T-helper 1 cell treated with Interleukin-12 subunit alpha and Interleukin-12 subunit beta and Interleukin-4 antibody, amounts not matched to agents 30 μg/mL and 1 μg/mL, for 36 hours (primary cell): Measurements from ENCODE around the gene SPRY4.
"Not testable (repeated sequence)": the region's sequence is repeated elsewhere in the genome, so short reads cannot be mapped to it uniquely, and the experiment has no call there.

Experiments used
- H3K27ac Mint-ChIP-seq: one replicate; pipeline ENCODE4 v1.8.0; 2021; ENCODE audit warnings: mild to moderate bottlenecking, mixed read lengths
- H3K27me3 Mint-ChIP-seq: one replicate; pipeline ENCODE4 v1.8.0; 2021; ENCODE audit warnings: low read depth, mixed read lengths
- H3K36me3 Mint-ChIP-seq: one replicate; pipeline ENCODE4 v1.8.0; 2021; ENCODE audit warnings: low read depth, mixed read lengths
- H3K4me1 Mint-ChIP-seq: one replicate; pipeline ENCODE4 v1.8.0; 2021; ENCODE audit warnings: low read depth, mixed read lengths
- H3K4me3 Mint-ChIP-seq: one replicate; pipeline ENCODE4 v1.8.0; 2021; ENCODE audit warnings: mild to moderate bottlenecking, moderate library complexity, mixed read lengths
- H3K9me3 Mint-ChIP-seq: one replicate; pipeline ENCODE4 v1.8.0; 2021; ENCODE audit warnings: mixed read lengths

The SPRY4 gene

GRCh38 chr5:142281966-142282365 is 42.9 kb downstream of the SPRY4 start:
- H3K27ac Mint-ChIP-seq = no peak overlapping the region
- H3K27me3 Mint-ChIP-seq = peaks cover 5% of the 10 kb centered on the region

GRCh38 chr5:142281008-142281367 is 43.8 kb downstream of the SPRY4 start:
- H3K36me3 Mint-ChIP-seq = no peaks in the 10 kb centered on the region
- H3K4me3 Mint-ChIP-seq = no peak overlapping the region
- H3K9me3 Mint-ChIP-seq = no peaks in the 10 kb centered on the region
- H3K27ac Mint-ChIP-seq = no peak overlapping the region
- peaks cover 2% of the 10 kb centered on the region for H3K4me1 Mint-ChIP-seq
- peaks cover 5% of the 10 kb centered on the region for H3K27me3 Mint-ChIP-seq

More at GRCh38 chr5:142281966-142282365, 42.9 kb downstream of the SPRY4 start:
- Mint-ChIP-seq H3K4me1 (peaks cover 2% of the 10 kb centered on the region), H3K36me3 (no peaks in the 10 kb centered on the region), H3K9me3 (no peaks in the 10 kb centered on the region), H3K4me3 (no peak overlapping the region)

- no peaks in the 10 kb centered on the region for H3K36me3 Mint-ChIP-seq
- no peaks in the 10 kb centered on the region for H3K9me3 Mint-ChIP-seq
- no peak overlapping the region for H3K27ac Mint-ChIP-seq
- H3K27me3 Mint-ChIP-seq = peaks cover 5% of the 10 kb centered on the region
- no peak overlapping the region for H3K4me3 Mint-ChIP-seq
- peaks cover 2% of the 10 kb centered on the region for H3K4me1 Mint-ChIP-seq
Observed at GRCh38 chr5:142280066-142281007, 44.5 kb downstream of the SPRY4 start.

- H3K36me3 Mint-ChIP-seq = no peaks in the 10 kb centered on the region
- H3K27me3 Mint-ChIP-seq = peaks cover 5% of the 10 kb centered on the region
- H3K9me3 Mint-ChIP-seq = no peaks in the 10 kb centered on the region
- H3K4me3 Mint-ChIP-seq = no peak overlapping the region
- H3K4me1 Mint-ChIP-seq = peaks cover 2% of the 10 kb centered on the region
- H3K27ac Mint-ChIP-seq = no peak overlapping the region
Observed at GRCh38 chr5:142278627-142279026, 46.2 kb downstream of the SPRY4 start.

- Mint-ChIP-seq H3K27me3 (peaks cover 5% of the 10 kb centered on the region), H3K4me1 (no peaks in the 10 kb centered on the region), H3K36me3 (no peaks in the 10 kb centered on the region), H3K9me3 (no peaks in the 10 kb centered on the region), H3K4me3 (no peak overlapping the region), H3K27ac (no peak overlapping the region)
Observed at GRCh38 chr5:142277796-142278195, 47.0 kb downstream of the SPRY4 start.

- Mint-ChIP-seq H3K9me3 (no peaks in the 10 kb centered on the region), H3K27me3 (peaks cover 9% of the 10 kb centered on the region), H3K36me3 (no peaks in the 10 kb centered on the region), H3K27ac (no peak overlapping the region), H3K4me3 (no peak overlapping the region), H3K4me1 (no peaks in the 10 kb centered on the region)
Observed at GRCh38 chr5:142276517-142276916, 48.3 kb downstream of the SPRY4 start.

GRCh38 chr5:142275496-142275895 is 49.3 kb downstream of the SPRY4 start:
- H3K4me1 Mint-ChIP-seq = no peaks in the 10 kb centered on the region
- no peak overlapping the region for H3K4me3 Mint-ChIP-seq
- no peaks in the 10 kb centered on the region for H3K36me3 Mint-ChIP-seq
- H3K27ac Mint-ChIP-seq = no peak overlapping the region
- H3K27me3 Mint-ChIP-seq = peaks cover 9% of the 10 kb centered on the region
- no peaks in the 10 kb centered on the region for H3K9me3 Mint-ChIP-seq

GRCh38 chr5:142272596-142272995 is 52.2 kb downstream of the SPRY4 start:
- H3K27ac Mint-ChIP-seq, H3K36me3 Mint-ChIP-seq, H3K4me1 Mint-ChIP-seq, H3K9me3 Mint-ChIP-seq, H3K4me3 Mint-ChIP-seq, H3K27me3 Mint-ChIP-seq: not testable (repeated sequence)

GRCh38 chr5:142264084-142264483 is 60.7 kb downstream of the SPRY4 start:
- not testable (repeated sequence) for H3K4me1 Mint-ChIP-seq, H3K27me3 Mint-ChIP-seq, H3K36me3 Mint-ChIP-seq, H3K9me3 Mint-ChIP-seq, H3K4me3 Mint-ChIP-seq, H3K27ac Mint-ChIP-seq

GRCh38 chr5:142263346-142263745 is 61.5 kb downstream of the SPRY4 start:
- H3K9me3 Mint-ChIP-seq = no peaks in the 10 kb centered on the region
- no peaks in the 10 kb centered on the region for H3K36me3 Mint-ChIP-seq
- peak overlapping the region; percentile 29 for H3K27ac Mint-ChIP-seq
- H3K4me3 Mint-ChIP-seq = no peak overlapping the region
- peaks cover 7% of the 10 kb centered on the region for H3K27me3 Mint-ChIP-seq
- H3K4me1 Mint-ChIP-seq = peaks cover 1% of the 10 kb centered on the region

GRCh38 chr5:142262683-142263082 is 62.1 kb downstream of the SPRY4 start:
- no peak overlapping the region for H3K4me3 Mint-ChIP-seq
- H3K27me3 Mint-ChIP-seq = peaks cover 7% of the 10 kb centered on the region
- H3K36me3 Mint-ChIP-seq = no peaks in the 10 kb centered on the region
- no peak overlapping the region for H3K27ac Mint-ChIP-seq
- H3K9me3 Mint-ChIP-seq = no peaks in the 10 kb centered on the region
- H3K4me1 Mint-ChIP-seq = peaks cover 1% of the 10 kb centered on the region
